Osteocyte (in vitro differentiated cells): ENCODE results near the gene FFAR1. TPM values are rescaled to one million over a fixed set of nuclear protein-coding genes. Genes with fewer than 3 reads are reported as not detected.

Experiments
- DNase-seq: peaks from one replicate; pipeline ENCODE4 v3.0.0; 2021; ENCODE audit warnings: mixed read lengths; ENCODE audit not compliant: unreplicated experiment; ENCODE audit errors: extremely low spot score
- H3K27ac Mint-ChIP-seq: one replicate; pipeline ENCODE4 v1.8.0; 2021; ENCODE audit warnings: mild to moderate bottlenecking, mixed read lengths; ENCODE audit not compliant: unreplicated experiment
- H3K27me3 Mint-ChIP-seq: one replicate; pipeline ENCODE4 v1.8.0; 2021; ENCODE audit warnings: mixed read lengths; ENCODE audit not compliant: unreplicated experiment
- H3K36me3 Mint-ChIP-seq: one replicate; pipeline ENCODE4 v1.8.0; 2021; ENCODE audit warnings: mixed read lengths; ENCODE audit not compliant: unreplicated experiment
- H3K4me1 Mint-ChIP-seq: one replicate; pipeline ENCODE4 v1.8.0; 2021; ENCODE audit warnings: mixed read lengths; ENCODE audit not compliant: unreplicated experiment
- H3K4me3 Mint-ChIP-seq: one replicate; pipeline ENCODE4 v1.8.0; 2021; ENCODE audit warnings: mild to moderate bottlenecking, moderate library complexity, mixed read lengths; ENCODE audit not compliant: unreplicated experiment
- H3K9me3 Mint-ChIP-seq: one replicate; pipeline ENCODE4 v1.8.0; 2021; ENCODE audit warnings: mixed read lengths; ENCODE audit not compliant: unreplicated experiment
- CTCF ChIP-seq: fragments of 200-600 bp; sonication (generic); IDR thresholded peaks from 2 replicates; pipeline ENCODE4 v1.5.0; 2021; ENCODE audit warnings: antibody characterized with exemption, mild to moderate bottlenecking, moderate library complexity
- long read RNA-seq: library from polyadenylated mRNA; unstranded; transcript quantifications from one replicate; pipeline ENCODE4 v2.0.0, GENCODE V29; 2021
- total RNA-seq: library from RNA; stranded (reverse); gene quantifications from 2 replicates; pipeline ENCODE4 v1.2.1, GENCODE V29; 2021

Gene FFAR1
- not detected in 2 replicates for total RNA-seq
- long read RNA-seq: 0 reads

GRCh38 chr19:35347171-35347929, at the start of gene FFAR1:
FFAR1 (plus strand) TSS chr19:35347902; CDS start chr19:35351552, 3,650 bp downstream.
- DNase-seq: peak; percentile 44
- no peaks in the 10 kb centered on the region for H3K9me3 Mint-ChIP-seq
- H3K27me3 Mint-ChIP-seq: peaks cover 10% of the 10 kb centered on the region
- H3K4me1 Mint-ChIP-seq: no peaks in the 10 kb centered on the region
- TF ChIP-seq CTCF: no peak
- H3K36me3 Mint-ChIP-seq: no peaks in the 10 kb centered on the region
- H3K4me3 Mint-ChIP-seq: no peak within 1 kb of the TSS
- no peak within 1 kb of the TSS for H3K27ac Mint-ChIP-seq

GRCh38 chr19:35297922-35298321, 49.8 kb upstream of the FFAR1 start:
- Mint-ChIP-seq H3K4me1 (no peaks in the 10 kb centered on the region), H3K27ac (no peak overlapping the region), H3K9me3 (no peaks in the 10 kb centered on the region), H3K36me3 (no peaks in the 10 kb centered on the region), H3K27me3 (peaks cover 8% of the 10 kb centered on the region), H3K4me3 (no peak overlapping the region)
- no peak for TF ChIP-seq CTCF
- no peak for DNase-seq

- TF ChIP-seq CTCF: no peak
- Mint-ChIP-seq H3K27me3 (peaks cover 4% of the 10 kb centered on the region), H3K27ac (no peak overlapping the region), H3K4me1 (no peaks in the 10 kb centered on the region), H3K9me3 (no peaks in the 10 kb centered on the region), H3K36me3 (no peaks in the 10 kb centered on the region), H3K4me3 (no peak overlapping the region)
- DNase-seq: no peak
Observed at GRCh38 chr19:35298561-35298972, 49.1 kb upstream of the FFAR1 start.

- Mint-ChIP-seq H3K27me3 (no peaks in the 10 kb centered on the region), H3K36me3 (no peaks in the 10 kb centered on the region), H3K27ac (no peak overlapping the region), H3K4me3 (no peak overlapping the region), H3K4me1 (no peaks in the 10 kb centered on the region), H3K9me3 (no peaks in the 10 kb centered on the region)
- TF ChIP-seq CTCF: no peak
- no peak for DNase-seq
Observed at GRCh38 chr19:35299523-35300338, 48.0 kb upstream of the FFAR1 start.

GRCh38 chr19:35300339-35300649, 47.4 kb upstream of the FFAR1 start:
- H3K36me3 Mint-ChIP-seq: no peaks in the 10 kb centered on the region
- H3K9me3 Mint-ChIP-seq: no peaks in the 10 kb centered on the region
- TF ChIP-seq CTCF: no peak
- DNase-seq: no peak
- no peaks in the 10 kb centered on the region for H3K27me3 Mint-ChIP-seq
- H3K27ac Mint-ChIP-seq: no peak overlapping the region
- H3K4me3 Mint-ChIP-seq: no peak overlapping the region
- H3K4me1 Mint-ChIP-seq: no peaks in the 10 kb centered on the region
